Skeletal muscle tissue (tissue), 4 donors: ENCODE measurements around the gene GNB2. TPM values are rescaled to one million over a fixed set of nuclear protein-coding genes. Genes with fewer than 3 reads are reported as not detected.

Experiments used
- H3K27ac ChIP-seq: one replicate; pipeline ENCODE4 v1.7.0; 2013; ENCODE audit warnings: mild to moderate bottlenecking, low read depth, low read length, inconsistent platforms
- H3K27me3 ChIP-seq, 3 donors: one replicate each; pipeline ENCODE4 v1.7.0; 2013; ENCODE audit warnings: low read length in 3 of 3; ENCODE audit not compliant: control insufficient read depth in 3 of 3, insufficient read depth in 3 of 3
- H3K36me3 ChIP-seq, 3 donors: one replicate each; pipeline ENCODE4 v1.7.0; 2013; ENCODE audit warnings: low read length in 3 of 3; ENCODE audit not compliant: control insufficient read depth in 3 of 3, insufficient read depth in 3 of 3
- H3K4me1 ChIP-seq, 3 donors: one replicate each; pipeline ENCODE4 v1.7.0; 2013; ENCODE audit warnings: low read length in 3 of 3, mild to moderate bottlenecking in 3 of 3; ENCODE audit not compliant: control insufficient read depth in 3 of 3, insufficient read depth in 3 of 3
- H3K4me3 ChIP-seq, 3 donors: one replicate each; pipeline ENCODE4 v1.7.0; 2013; ENCODE audit warnings: low read length in 3 of 3
- H3K9ac ChIP-seq, 3 donors: one replicate each; pipeline ENCODE4 v1.7.0; 2013; ENCODE audit warnings: low read length in 3 of 3, mild to moderate bottlenecking in 3 of 3, moderate library complexity in 2 of 3, low read depth in 1 of 3
- H3K9me3 ChIP-seq, 3 donors: one replicate each; pipeline ENCODE4 v1.7.0; 2013; ENCODE audit warnings: low read length in 3 of 3; ENCODE audit not compliant: control insufficient read depth in 3 of 3
- total RNA-seq: library from RNA; depleted of rRNA; stranded (reverse); fragments of >200 nt; gene quantifications from one replicate; pipeline ENCODE4 v1.2.3, GENCODE V29; 2014
- donor health status: Osteomylitis.

Gene GNB2
- total RNA-seq, 1 donor from 2014 or later, result 48.5 TPM

GRCh38 chr7:100726996-100727761, 53.6 kb downstream of the GNB2 start:
- H3K27me3 ChIP-seq, result peaks cover 13 to 30% (median 15%) of the 10 kb centered on the region in 3 donors
- peak overlapping the region in 1 of 3 donors; percentile 33 for H3K9ac ChIP-seq
- H3K4me1 ChIP-seq, result no peaks in the 10 kb centered on the region
- no peak overlapping the region for H3K27ac ChIP-seq
- no peak overlapping the region for H3K4me3 ChIP-seq
- no peaks in the 10 kb centered on the region for H3K36me3 ChIP-seq
- H3K9me3 ChIP-seq, result no peaks in the 10 kb centered on the region

- H3K27me3 ChIP-seq, result peaks cover 4 to 26% (median 7%) of the 10 kb centered on the region in 3 donors
- no peaks in the 10 kb centered on the region for H3K36me3 ChIP-seq
- H3K4me1 ChIP-seq, result no peaks in the 10 kb centered on the region
Measured at GRCh38 chr7:100728196-100728595, 54.7 kb downstream of the GNB2 start.

More at GRCh38 chr7:100728196-100728595, 54.7 kb downstream of the GNB2 start:
- Histone ChIP-seq H3K27ac (no peak overlapping the region), H3K9me3 (no peaks in the 10 kb centered on the region), H3K4me3 (no peak overlapping the region), H3K9ac (no peak overlapping the region)

Other genes with a start within 250 kb of the GNB2 start
- 3.1 TPM for gene ZCWPW1, start 245.0 kb upstream of the GNB2 start, total RNA-seq
- 30.8 TPM for gene MEPCE, start 243.9 kb upstream of the GNB2 start, total RNA-seq
- 5.2 TPM for gene PPP1R35, start 237.2 kb upstream of the GNB2 start, total RNA-seq
- not detected for gene SPACDR, start 209.5 kb upstream of the GNB2 start, total RNA-seq
- 13.6 TPM for gene TSC22D4, start 194.5 kb upstream of the GNB2 start, total RNA-seq
- gene NYAP1, start 189.8 kb upstream of the GNB2 start, total RNA-seq, result 3.1 TPM
- 3.1 TPM for gene AGFG2, start 134.5 kb upstream of the GNB2 start, total RNA-seq
- gene SAP25, start 99.8 kb upstream of the GNB2 start, total RNA-seq, result not detected
- 6.3 TPM for gene LRCH4, start 87.6 kb upstream of the GNB2 start, total RNA-seq
- gene FBXO24, start 87.4 kb upstream of the GNB2 start, total RNA-seq, result 1.0 TPM
- gene PCOLCE, start 71.4 kb upstream of the GNB2 start, total RNA-seq, result 91.9 TPM
- 2.6 TPM for gene MOSPD3, start 61.2 kb upstream of the GNB2 start, total RNA-seq
- 1.0 TPM for gene TFR2, start 32.2 kb upstream of the GNB2 start, total RNA-seq
- gene ACTL6B, start 17.3 kb upstream of the GNB2 start, total RNA-seq, result not detected
- gene GIGYF1, start 20.5 kb downstream of the GNB2 start, total RNA-seq, result 12.0 TPM
- 27.7 TPM for gene POP7, start 32.4 kb downstream of the GNB2 start, total RNA-seq
- gene EPO, start 46.7 kb downstream of the GNB2 start, total RNA-seq, result not detected
- gene ZAN, start 59.9 kb downstream of the GNB2 start, total RNA-seq, result not detected
- 72.5 TPM for gene EPHB4, start 153.8 kb downstream of the GNB2 start, total RNA-seq
- gene SLC12A9, start 179.0 kb downstream of the GNB2 start, total RNA-seq, result 24.5 TPM
- 25.6 TPM for gene TRIP6, start 193.6 kb downstream of the GNB2 start, total RNA-seq
- 25.1 TPM for gene SRRT, start 201.4 kb downstream of the GNB2 start, total RNA-seq
- 5.7 TPM for gene UFSP1, start 216.0 kb downstream of the GNB2 start, total RNA-seq
- gene ACHE, start 222.1 kb downstream of the GNB2 start, total RNA-seq, result 36.0 TPM